Left ventricle myocardium inferior (tissue), 1 donor: ENCODE data around the gene HS6ST1. TPM values are rescaled to one million over a fixed set of nuclear protein-coding genes. Genes with fewer than 3 reads are reported as not detected.

Experiments used
- DNase-seq: peaks from one replicate; pipeline ENCODE4 v3.0.0-alpha.2; 2020
- H3K27ac ChIP-seq: fragments of 200-600 bp; replicated peaks from 2 replicates; pipeline ENCODE4 v1.8.0; 2021
- H3K27me3 ChIP-seq: fragments of 200-600 bp; 2 replicates; pipeline ENCODE4 v1.8.0; 2021; ENCODE audit warnings: low read depth
- H3K36me3 ChIP-seq: fragments of 200-600 bp; 2 replicates; pipeline ENCODE4 v1.8.0; 2021
- H3K4me1 ChIP-seq: fragments of 200-600 bp; 2 replicates; pipeline ENCODE4 v1.8.0; 2021
- H3K4me3 ChIP-seq: fragments of 200-600 bp; 2 replicates; pipeline ENCODE4 v1.8.0; 2021; ENCODE audit warnings: mild to moderate bottlenecking, moderate library complexity
- H3K9me3 ChIP-seq: fragments of 200-600 bp; replicated peaks from 2 replicates; pipeline ENCODE4 v1.8.0; 2021
- intact Hi-C: fragments of 100-400 bp; cut with micrococcal nuclease; formaldehyde crosslinking; loops from one replicate; pipeline ENCODE4 v1.11.0; 2022
- total RNA-seq: library from RNA; stranded (reverse); fragmentation: NEBNext Ultra II Directional; extraction: Animal tissue kit (Norgen Biotek cat#: 25700); gene quantifications from one replicate; pipeline ENCODE4 v1.2.1, GENCODE V29; 2021
- TF ChIP-seq, protein P1 (sequence below): fragments of 200-600 bp; IDR thresholded peaks from 2 replicates; pipeline ENCODE4 v1.8.0; 2021; ENCODE audit warnings: antibody characterized with exemption, mild to moderate bottlenecking, borderline replicate concordance
- donor health status: DM: no; HTN: yes; CAD: no; lungs with severe emphysema.

HS6ST1 gene
- total RNA-seq, 1 donor from 2014 or later = 26.7 TPM

DNA sequence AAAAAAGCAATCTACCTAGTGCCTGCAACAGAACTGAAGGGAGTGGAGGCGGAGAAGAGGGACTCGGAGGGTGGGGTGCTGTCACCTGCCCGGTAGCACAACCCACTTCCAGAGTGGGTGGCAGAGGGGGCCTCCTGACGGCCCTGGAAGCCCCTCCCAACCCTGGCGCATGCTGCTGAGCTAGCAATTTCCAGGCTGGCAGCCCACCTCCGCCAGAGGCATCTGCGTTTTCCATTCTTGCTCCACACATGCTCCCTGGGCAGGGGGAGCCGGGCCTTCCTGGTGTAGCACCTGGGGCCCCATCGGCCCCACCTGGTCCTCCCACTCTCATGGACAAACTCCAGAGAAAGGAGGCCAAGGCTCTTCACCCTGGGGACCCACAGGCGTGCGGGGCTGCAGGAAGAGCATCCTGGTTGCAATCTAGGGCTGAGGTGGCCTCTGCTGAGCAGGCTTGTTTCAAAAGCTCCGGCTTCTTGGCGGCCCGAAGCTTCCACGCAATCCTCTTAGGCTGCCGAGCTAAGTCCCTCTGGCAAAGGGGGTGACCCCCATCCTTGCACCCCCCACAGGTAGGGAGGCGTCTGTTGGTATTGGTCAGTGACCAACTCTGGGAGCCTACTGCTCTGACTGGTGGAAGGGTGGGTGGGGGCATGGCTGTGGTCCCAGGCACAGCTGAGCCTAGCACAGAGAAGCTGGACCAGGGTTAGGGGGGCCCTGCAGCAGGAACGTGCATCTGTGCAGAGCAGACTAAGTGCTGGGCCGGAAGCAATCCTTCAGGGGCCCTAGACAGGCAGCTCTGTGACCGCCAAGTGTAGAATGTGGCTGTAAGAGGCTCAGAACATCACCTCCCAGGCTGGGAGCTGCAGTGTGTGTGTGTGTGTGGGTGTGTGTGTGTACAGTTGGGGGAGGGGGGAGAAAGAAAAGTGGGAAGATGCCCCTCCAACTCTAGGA is 2.6 kb downstream of the HS6ST1 start:
- no peaks in the 10 kb centered on the region for H3K9me3 ChIP-seq
- peaks cover 68% of the 10 kb centered on the region for H3K4me1 ChIP-seq
- H3K27ac ChIP-seq = no peak overlapping the region
- H3K27me3 ChIP-seq = no peaks in the 10 kb centered on the region
- H3K36me3 ChIP-seq = no peaks in the 10 kb centered on the region
- peak overlapping the region; percentile 92 for H3K4me3 ChIP-seq
- intact Hi-C loops = no loop called here
- TF ChIP-seq, protein P1, sequence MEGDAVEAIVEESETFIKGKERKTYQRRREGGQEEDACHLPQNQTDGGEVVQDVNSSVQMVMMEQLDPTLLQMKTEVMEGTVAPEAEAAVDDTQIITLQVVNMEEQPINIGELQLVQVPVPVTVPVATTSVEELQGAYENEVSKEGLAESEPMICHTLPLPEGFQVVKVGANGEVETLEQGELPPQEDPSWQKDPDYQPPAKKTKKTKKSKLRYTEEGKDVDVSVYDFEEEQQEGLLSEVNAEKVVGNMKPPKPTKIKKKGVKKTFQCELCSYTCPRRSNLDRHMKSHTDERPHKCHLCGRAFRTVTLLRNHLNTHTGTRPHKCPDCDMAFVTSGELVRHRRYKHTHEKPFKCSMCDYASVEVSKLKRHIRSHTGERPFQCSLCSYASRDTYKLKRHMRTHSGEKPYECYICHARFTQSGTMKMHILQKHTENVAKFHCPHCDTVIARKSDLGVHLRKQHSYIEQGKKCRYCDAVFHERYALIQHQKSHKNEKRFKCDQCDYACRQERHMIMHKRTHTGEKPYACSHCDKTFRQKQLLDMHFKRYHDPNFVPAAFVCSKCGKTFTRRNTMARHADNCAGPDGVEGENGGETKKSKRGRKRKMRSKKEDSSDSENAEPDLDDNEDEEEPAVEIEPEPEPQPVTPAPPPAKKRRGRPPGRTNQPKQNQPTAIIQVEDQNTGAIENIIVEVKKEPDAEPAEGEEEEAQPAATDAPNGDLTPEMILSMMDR = no peak
- DNase-seq = peak; percentile 11

DNA sequence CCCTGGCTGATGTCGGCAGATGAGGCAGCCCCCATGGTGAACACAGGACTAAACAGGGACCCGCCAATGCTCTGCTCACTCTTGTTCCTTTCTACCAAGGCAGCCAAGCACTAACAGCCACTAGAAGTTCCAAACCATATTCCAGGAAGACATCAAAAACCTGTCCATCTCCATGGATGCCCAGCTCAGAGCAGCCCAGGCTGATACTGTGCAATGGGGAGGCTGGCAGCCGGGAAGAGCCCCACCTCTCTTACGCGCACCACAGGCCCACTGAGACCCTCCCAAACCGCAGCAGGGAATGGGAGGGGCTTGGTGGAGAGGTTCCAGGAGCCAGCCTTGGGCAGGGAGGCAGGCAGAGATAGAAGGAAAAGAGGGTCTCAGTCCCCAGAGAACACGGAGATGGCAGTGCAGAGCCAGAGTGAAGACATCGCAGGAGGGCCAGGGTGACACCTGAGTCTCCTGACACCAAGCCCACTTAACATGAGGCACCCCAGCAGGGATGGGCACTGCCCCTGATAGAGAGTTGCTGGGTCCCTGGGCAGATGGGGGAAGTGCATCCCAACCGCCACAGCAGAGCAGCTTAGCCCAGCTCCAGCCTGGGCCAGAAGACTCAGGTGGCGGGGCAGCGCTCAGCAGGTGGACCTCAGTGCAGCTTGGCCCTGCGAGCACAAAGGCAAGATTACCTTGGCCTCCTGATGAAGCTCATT is 3.4 kb downstream of the HS6ST1 start:
- no peaks in the 10 kb centered on the region for H3K36me3 ChIP-seq
- no peaks in the 10 kb centered on the region for H3K27me3 ChIP-seq
- intact Hi-C loops = no loop called here
- TF ChIP-seq, protein P1 = no peak
- H3K4me1 ChIP-seq = peaks cover 72% of the 10 kb centered on the region
- no peak overlapping the region for H3K4me3 ChIP-seq
- H3K27ac ChIP-seq = no peak overlapping the region
- H3K9me3 ChIP-seq = no peaks in the 10 kb centered on the region
- DNase-seq = peak; percentile 7

DNA sequence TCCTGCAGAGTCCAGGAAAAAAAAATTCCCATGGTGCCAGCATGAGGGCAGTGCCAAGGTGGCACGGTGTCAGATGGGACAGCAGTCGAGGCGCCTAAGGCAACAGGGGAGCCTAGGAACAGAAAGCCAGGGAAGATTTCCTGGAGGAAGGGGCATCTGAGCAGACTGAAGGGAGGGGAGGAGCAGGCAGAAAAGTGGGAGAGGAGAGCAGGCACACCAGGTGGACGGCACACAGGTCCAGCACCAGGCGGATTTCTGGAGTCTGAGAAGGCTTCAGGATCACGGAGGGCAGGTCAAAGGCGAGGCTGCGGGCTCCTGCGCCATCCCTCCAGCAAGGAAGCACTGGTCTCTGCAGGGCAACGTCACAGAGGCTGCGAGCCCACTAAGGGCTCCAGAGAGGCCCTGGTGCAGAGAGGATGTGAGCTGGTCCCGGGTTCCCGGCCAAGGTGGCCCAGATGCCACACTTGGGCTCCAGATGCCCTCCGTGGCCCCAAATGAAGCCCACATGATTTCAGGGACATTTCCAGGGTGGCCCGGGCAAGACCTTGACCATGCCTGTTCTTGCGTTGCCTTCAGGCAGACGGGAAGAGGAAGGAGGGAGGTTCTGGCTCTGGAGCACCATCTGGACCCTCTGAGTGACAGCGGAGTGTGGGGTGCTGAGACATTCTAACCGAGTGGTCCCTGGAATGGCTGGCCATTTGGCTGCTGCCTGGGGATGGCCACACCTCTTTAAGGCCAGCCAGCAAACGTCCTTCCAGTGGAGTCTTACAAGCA is 4.1 kb downstream of the HS6ST1 start:
- intact Hi-C loops = no loop called here
- H3K4me1 ChIP-seq = peaks cover 79% of the 10 kb centered on the region
- no peaks in the 10 kb centered on the region for H3K27me3 ChIP-seq
- H3K36me3 ChIP-seq = no peaks in the 10 kb centered on the region
- H3K4me3 ChIP-seq = no peak overlapping the region
- H3K9me3 ChIP-seq = no peaks in the 10 kb centered on the region
- H3K27ac ChIP-seq = no peak overlapping the region
- TF ChIP-seq, protein P1 = no peak
- DNase-seq = no peak

DNA sequence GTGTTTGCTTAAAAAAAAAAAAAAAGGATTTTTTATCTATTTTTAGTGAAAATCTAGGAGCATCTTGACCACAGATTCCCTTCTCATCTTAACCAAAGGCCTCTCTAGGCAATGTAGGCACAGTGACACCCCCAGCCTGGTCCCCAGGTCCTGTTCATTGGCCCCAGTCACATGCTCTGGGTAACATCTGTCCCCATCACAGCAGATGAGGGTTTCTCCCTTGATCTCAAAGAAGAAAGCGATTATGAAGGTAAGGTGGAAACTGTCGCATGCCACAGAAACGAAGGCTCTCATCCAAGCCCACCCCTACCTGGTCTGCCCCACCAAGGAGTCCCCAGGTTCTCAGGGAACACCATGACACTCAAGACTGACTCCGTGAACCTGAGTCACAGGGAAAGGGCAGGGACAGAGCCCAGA is 4.7 kb downstream of the HS6ST1 start:
- H3K4me3 ChIP-seq = no peak overlapping the region
- no peaks in the 10 kb centered on the region for H3K9me3 ChIP-seq
- H3K27ac ChIP-seq = no peak overlapping the region
- peaks cover 79% of the 10 kb centered on the region for H3K4me1 ChIP-seq
- no peaks in the 10 kb centered on the region for H3K27me3 ChIP-seq
- intact Hi-C loops = no loop called here
- no peak for DNase-seq
- H3K36me3 ChIP-seq = no peaks in the 10 kb centered on the region
- TF ChIP-seq, protein P1 = no peak
